Right forelimb (tissue), 1 donor: ENCODE data around the gene ACACB.
A peak's percentile ranks its signal among the peaks of the same experiment; 100 is the strongest.

Experiments used
- DNase-seq: peaks from one replicate; pipeline ENCODE4 v3.0.0-alpha.2; 2018

Gene ACACB

DNA sequence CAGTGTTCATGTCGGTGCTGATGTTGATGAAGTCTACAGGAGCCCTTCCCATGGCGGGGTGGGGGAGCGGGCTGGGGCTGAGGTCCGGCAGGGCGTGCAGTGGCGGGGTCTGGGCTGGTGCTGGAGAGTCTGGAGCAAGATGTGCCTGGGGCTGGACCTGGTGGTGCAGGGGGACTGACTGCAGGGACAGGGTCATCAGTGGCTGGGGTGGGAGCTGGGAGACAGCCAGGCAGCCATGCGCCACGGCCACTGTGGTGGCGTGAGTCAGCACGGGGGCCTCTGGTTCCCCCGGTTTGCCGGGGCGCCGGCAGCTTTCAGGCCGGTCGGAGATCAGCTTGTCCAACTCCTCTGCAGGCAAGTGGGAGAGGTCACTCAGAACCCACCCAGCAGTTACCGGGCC lies 165.1 kb downstream of the ACACB start:
- no peak for DNase-seq

DNA sequence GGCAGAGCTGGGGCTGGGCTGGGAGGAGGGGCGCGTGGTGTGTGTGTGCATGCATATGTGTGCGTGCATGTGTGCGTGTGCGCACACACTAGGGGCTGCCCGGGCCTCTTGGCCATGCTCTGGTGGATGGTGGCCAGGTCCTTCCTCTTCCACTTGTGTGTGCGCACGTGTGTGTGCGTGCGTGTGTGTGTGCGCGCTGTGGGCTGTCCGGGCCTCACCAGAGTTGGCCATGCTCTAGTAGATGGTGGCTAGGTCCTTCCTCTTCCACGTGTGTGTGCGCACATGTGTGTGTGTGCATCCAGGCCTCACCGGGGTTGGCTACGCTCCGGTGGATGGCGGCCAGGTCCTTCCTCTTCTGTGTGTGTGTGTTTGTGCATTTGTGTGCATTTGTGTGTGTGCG lies 168.0 kb downstream of the ACACB start:
- no peak for DNase-seq

DNA sequence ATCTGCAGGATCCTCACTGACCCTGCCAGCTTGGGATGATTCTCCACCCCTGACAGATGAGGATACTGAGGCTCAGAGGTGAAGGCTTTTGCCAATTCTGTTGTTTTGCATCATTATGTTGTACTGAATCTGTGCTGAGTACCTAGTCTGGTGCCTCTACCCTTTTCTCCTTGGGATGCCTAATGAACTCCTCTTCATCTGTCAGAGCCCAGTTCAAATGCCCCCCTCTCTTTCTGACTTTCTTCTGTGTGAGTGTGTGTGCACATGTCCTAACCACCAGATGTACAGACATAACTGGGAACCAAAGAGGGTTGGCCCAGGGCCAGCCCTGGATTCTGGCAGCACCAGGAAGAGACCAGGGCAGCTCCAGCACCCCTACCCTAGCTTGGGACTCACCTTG lies 169.9 kb downstream of the ACACB start:
- no peak for DNase-seq

- DNase-seq, result no peak
Measured at GRCh38 chr12:109286652-109287051, 170.3 kb downstream of the ACACB start.

DNA sequence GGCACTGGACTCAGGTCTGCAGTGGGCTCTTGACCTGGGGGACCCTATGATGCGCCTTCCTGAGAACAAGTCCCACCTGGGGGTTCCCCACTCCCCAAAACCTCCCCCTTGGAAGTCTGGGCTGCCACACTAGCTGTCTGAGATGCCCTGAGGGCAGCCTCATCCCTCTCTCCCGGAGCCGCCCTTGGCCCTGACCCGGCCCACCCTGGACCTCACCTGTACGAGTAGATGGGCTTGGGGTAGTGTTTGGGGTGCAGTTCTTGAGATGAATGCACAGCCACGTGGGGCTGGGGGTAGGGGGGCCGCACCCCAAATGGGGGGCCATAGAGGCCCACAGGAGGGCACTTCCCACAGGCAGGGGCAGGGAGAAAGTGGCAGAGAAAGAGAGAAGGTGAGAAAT lies 170.8 kb downstream of the ACACB start:
- no peak for DNase-seq

GRCh38 chr12:109287811-109288469 lies 171.6 kb downstream of the ACACB start:
- no peak for DNase-seq

GRCh38 chr12:109288571-109288970 lies 172.2 kb downstream of the ACACB start:
- DNase-seq, result no peak

DNA sequence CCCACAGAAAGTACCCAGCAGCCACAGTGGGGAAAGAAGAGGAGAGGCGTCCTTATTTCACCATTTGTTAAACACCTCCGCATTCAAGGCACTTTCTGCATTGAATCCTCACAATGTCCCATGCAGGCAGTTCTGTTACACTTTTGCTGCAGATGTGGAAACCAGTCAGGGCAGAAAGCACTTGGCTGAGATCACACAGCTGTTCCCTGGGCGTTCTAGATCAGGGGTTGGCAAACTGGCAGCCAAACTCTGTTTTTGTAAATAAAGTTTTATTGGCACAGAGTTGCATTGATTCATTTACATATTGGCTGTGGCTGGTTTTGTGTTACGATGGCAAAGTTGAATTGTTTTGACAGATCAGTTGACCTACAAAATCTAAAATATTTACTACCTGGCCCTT lies 172.6 kb downstream of the ACACB start:
- DNase-seq, result no peak

DNA sequence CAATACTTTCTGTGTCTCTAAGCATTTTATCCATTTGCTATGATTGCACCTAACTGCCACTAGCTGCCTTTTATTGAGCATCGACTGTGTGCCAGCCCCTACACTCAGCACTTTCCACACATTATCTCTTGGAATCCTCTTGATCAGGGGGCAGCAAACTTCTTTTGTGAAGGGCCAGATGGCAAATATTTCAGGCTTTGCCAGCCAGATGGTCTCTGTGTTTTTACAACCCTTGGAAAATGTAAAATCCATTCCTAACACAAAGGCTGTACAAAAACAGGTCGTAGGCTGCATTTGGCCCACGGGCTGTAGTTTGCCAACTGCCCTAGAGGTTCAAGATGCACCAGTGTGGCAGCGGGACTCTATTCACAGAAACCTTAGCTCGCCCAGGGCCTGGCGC lies 173.2 kb downstream of the ACACB start:
- DNase-seq, result no peak

- DNase-seq, result no peak
Measured at GRCh38 chr12:109290061-109290460, 173.7 kb downstream of the ACACB start.

- no peak for DNase-seq
Measured at GRCh38 chr12:109291117-109291516, 174.7 kb downstream of the ACACB start.

DNA sequence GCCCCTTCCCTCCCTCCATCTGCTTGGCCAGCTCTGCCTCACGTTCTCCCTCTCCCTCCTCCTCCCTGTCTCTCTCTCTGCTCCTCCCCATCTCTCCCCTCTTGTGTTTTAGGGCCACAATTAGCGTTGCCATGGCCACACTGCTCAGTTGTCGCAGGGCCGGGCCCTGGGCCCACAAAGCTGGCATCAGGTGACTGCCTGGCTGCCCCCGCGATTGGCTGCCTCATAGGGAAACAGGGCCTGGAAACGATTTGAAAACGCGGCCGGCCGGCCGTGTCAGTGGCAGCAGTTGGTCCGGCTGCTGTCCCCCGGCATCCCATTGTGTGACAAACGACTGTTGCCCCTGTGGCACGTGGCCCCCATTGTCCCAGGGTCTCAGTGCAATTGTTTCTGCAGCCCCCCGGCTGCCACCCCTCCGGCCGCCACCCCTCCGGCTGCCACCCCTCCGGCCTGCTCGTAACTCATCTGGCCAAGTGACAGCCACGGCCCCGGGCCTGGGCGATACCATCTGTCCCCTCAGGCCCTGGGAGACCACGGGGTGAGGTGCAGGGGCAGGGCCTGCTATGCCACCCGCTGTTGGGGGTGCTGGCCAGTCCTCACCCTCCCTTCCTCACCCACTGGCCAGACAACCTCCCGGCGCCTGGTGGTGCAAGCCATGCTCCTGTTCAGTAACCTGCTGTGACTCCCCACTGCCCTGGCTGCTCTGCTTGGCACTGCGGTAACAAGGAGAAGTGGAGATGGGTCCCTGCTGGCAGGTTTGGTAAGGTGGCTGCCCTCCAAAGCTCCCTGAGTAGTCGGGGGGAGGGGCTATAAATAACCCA lies 175.3 kb downstream of the ACACB start:
- peak; percentile 76 for DNase-seq

GRCh38 chr12:109292342-109292711 lies 175.9 kb downstream of the ACACB start:
- DNase-seq, result no peak

DNA sequence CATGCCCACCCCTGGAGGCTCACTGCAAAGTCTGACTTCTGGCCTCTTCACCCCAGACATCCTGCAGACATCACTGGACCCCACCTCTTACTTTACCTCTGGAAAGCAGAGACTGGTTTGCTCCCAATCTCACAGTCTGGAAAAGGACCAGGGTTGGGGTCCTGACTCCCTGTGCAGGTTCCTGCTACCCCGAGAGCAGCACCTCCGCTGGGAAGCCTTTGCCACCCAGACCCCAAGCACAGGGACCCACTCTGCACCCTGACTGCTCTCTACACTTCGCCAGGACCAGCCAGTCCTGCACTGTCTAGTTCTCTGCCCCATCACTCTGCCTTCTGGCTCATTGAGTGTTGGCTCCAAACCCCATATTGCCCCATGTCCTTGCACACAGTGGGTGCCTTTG lies 176.7 kb downstream of the ACACB start:
- DNase-seq, result no peak

DNA sequence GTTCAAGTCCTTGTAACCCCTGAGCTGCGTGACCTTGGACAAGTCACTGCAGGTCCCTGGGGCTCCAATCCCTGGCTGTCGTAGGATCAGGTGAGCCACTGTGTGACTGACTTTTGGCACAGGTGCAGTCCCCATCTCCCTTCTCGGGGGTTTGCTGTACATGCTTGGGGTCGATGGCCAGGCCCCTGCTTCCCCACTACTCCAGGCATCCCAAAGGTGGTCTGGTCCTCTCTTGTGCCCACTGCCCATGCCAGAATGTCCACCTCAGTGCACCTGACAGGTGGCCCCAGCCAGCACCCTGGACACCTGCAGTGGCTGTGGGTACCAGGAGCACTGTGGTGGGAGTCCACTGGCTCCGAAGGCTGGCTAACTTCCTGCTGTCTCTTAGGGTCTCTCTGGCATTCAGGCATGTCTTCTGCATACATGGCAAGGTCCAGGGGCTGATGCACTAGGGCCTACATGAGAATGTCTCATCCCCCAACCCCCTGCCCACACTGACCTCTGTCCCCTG lies 178.0 kb downstream of the ACACB start:
- DNase-seq, result no peak

DNA sequence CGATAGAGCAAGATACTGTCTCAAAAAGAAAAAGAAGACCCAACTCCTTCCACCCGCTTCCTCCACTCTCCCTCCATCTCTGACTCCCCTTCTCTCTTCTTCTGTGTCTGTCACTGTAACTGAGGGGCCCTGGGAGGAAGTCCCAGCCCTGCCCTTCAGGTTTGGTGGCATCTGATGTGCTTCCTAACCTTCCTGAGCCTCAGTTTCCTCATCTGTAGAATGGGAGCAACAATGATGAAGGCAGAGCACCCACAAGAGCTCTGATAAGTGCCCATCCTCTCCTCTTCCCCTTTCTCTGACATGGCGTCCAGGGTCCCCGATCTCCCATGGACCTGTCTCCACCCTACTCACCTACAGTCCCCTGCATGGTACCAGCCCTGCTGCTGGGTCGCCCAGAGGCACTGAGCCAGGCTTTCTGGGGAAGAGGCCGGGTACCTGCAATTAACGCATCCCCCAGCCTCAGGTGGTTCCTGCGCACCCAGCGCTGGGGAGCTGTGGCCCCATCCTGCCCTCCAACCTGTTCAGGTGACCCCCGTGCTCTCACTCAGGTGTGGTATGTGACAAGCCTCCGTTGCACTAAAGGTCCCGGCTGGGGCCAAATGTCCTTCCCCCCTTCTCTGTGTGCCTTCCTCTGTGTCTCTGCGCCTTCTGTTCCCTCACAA lies 179.5 kb downstream of the ACACB start:
- DNase-seq, result no peak

- DNase-seq, result no peak
Measured at GRCh38 chr12:109296431-109296830, 180.0 kb downstream of the ACACB start.

GRCh38 chr12:109299849-109300248 lies 183.5 kb downstream of the ACACB start:
- no peak for DNase-seq

GRCh38 chr12:109301643-109302168 lies 185.3 kb downstream of the ACACB start:
- no peak for DNase-seq

- DNase-seq, result no peak
Measured at GRCh38 chr12:109302358-109302757, 186.0 kb downstream of the ACACB start.

GRCh38 chr12:109302770-109303169 lies 186.4 kb downstream of the ACACB start:
- no peak for DNase-seq

DNA sequence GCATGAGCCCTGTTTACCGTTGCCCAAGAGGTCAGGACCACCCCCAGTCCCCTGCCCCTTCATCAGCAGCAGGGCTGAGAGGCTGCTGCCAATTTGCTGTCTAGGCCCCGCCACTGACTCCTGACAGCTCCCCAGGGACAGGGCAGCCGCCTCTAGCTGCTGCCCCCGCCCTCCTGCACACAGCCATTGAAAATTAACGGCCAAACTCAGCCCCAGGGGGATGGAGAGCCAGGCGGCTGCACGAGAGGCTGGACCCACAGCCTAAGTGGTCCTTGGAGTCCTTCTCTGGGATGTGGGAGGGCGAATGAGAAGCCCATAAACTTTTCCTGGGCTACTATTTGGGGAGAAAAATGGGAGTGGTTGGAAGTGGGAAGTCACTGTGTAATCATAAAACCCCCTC lies 188.1 kb downstream of the ACACB start:
- DNase-seq, result no peak

DNA sequence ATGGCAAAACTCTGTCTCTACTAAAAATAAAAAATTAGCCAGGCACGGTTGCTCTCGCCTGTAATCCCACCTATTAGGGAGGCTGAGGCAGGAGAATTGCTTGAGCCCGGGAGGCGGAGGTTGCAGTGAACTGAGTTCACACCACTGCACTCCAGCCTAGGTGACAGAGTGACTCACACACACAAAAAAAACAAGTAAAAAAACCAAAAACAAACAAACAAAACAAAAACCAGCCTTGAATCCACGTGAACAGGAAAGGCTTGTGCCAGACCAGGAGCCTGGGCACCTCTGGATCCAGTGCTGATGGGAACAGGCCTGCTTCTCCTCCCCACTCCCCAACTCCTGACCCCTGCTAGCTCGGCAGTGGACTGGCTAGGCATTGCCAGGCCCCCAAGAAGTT lies 189.2 kb downstream of the ACACB start:
- no peak for DNase-seq

GRCh38 chr12:109307051-109307450 lies 190.7 kb downstream of the ACACB start:
- no peak for DNase-seq
